NK-92 (cell line): Measurements from ENCODE around the gene C1QA.

Source experiments
- DNase-seq: peaks from one replicate; lab custom pipeline; 2025; ENCODE audit not compliant: unreplicated experiment; lab: John Stamatoyannopoulos, UW

The C1QA gene

DNA sequence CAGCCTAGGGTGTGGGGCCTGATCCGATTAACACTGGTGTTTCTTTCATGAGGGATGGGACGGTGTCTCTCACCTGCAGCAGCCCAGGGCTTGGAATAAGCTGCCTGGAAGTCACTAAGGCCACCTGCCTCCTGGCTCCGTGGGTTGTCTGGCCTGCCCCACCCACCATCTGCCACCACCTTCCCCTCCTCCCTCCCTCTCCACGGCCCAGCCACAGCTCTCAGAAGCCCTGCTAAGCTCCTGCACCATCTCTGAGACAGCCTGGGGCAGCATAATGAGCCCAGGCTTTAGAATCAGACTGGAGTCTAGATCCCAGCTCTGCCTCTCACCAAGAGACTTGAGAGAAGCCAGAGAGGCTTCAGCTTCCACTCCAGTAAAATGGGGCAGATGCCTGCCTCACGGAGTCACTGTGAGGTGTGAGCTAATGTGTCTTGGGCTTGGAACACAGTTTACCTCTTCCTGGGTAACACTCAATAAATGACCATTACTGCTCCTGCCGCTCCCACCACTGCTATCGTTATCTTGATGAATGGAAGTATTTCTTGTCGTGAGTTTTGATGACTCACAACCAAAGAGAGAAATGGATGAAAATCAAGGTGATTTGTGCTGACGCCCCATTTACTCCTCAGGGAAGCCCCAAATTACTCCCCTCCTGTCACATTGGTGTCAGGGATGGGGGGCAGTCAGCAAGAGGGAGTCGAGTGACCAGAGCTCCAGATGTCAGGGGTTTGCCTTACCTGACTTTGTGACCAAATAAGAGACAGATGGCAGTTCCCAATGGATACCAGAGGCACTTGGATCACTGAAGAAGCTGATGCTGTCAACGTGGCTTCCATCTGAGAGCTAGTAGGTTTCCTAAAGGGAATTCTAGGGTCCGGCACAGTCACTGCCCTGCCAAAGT is 23.5 kb upstream of the C1QA start:
- no peak for DNase-seq

DNA sequence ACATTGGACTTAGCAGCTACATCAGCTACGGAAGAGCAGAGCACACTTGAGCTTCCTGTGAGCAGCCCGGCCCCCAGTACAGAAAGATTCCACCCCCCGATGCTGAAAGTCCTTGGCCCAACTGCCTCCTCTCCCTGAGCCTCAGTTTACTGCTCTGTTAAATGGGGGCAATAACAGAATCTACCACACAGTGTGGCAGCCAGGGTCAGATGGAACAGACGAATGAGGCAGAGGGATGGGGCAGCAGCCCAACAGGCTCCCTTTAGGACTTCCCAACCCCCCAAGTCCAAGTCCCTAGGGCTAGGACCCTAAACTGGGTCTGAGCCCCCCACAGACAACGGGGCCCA is 22.9 kb upstream of the C1QA start:
- DNase-seq = no peak

DNA sequence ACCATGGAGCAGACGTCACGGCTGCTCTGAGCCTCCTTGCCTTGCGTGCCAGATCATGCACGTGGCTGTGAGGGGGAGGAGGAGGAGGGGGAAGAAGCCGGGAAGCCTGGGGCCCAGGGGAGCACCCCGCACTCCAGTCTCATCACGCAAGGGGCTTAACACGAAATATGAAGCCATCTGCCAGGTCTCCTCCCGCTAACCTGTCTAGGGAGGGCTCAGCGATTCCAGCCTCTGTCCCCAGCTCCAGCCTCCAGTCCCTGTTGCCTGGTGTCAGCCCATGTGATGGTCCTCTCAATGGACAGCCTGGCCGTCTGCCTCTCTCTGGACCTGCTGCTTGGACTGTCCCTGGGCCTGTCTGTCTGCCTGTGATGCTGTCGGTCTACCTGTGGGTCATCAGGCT is 22.5 kb upstream of the C1QA start:
- DNase-seq = no peak

DNA sequence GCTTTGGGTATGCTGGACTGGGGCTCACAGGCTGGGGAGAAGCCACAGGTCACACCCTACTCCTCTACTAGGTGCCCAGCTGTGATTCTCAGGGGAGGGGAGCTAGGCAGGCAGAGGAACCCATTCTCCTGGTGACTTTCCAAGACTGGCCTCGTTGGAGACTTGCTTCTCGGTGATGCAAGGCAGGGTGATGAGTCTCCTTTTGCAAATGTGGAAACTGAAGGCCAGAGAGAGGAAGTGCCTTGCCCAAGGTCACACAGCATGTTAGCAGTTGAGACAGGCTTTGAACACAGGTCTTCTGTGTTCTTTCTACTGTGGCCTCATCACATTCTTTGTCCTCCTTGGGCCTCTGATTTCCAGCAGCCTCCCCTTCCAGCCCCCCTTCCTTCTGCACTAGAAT is 20.5 kb upstream of the C1QA start:
- no peak for DNase-seq

DNA sequence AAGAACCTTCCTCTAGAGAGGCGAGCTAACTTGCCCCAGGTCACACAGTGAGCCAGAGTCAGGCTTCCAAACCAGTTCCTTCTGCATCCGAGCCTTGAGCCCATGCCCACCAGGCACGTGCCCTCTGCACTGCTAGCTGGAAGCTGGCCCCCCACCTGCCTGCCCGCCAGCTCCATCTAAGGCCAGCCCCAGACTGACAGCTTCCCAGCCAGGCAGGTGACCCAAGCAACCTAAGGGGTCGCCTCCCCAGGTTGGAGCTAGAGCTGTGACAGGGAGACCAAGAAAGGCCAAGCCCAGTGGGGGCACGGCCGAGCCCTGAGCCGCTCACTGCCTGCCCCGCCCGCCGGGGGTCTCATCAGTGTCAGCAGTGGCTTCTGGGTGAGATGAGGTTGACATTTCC is 19.9 kb upstream of the C1QA start:
- no peak for DNase-seq

DNA sequence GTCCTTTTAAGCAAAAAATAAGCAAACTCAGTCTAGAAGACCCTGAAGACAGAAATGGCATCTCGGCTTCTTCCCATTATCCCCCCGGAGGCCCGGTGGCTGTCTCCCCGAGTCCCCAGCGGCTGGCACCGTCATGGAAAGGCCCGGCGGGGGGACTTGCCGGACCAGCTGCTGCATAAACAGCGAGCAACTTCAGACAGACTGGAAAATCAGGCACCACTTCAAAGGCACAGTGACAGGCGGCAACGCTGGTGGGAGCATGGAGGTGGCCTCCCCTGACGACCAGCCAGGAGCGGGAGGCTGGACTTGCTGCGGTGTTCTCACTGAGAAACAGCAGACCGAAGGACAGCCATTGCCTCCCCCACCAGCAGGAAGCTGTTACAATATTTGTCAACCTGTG is 18.4 kb upstream of the C1QA start:
- no peak for DNase-seq

DNA sequence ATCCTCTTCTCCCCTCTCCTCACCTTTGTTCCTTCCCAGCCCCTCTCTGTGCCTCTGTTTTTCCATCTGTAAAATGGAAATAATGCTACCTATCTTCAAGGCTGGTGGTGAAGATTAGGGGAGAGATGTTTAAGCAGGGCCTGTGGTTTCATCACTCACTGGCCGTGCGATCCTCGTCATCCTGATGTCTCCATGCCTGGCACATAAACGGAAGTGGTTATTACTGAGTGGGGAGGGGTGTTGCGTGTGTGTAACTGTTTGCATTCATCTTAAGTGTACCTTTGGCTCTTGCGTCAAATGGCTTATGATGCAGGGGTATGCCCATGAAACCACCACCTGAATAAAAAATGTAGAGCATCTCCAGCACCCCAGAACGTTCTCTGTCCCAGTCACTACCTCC is 17.2 kb upstream of the C1QA start:
- DNase-seq = no peak

DNA sequence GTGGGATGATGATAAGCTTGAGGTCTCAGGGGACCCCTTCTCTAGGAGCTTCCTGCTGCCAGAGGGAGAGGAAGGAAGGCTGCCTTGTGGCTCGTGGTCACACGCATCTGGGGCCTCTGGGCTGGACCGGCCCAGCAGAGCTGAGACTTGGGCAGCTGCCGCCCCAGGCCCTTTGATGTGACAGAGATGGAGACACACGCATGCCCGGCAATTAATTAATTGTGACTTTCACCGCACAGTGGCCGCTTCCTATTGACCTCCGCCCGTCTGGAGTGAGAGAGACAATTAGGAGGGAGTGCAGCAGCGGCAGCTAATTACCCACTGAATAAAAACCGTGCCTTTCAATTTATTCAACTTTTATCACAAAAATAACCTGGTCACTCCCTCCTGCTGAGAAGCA is 16.6 kb upstream of the C1QA start:
- DNase-seq = no peak

DNA sequence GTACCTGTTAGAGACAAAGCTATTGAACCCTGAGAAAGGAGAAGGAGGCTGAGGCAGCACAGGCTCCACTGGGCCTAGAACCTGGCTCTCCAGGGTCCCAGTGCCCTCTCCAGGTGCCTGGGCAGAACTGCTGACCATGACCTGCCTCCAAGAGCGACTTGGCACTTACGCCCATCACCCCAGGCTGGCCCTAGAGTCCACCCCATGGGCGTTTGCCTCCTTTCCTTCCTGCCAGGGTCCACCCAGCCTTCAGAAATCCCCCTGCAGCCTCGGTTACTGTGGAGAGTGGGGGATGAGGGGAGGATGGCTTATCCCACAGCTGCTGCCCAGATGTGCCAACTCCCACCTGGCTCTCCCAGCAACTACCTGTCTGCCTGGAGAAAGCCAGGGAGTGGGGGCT is 14.7 kb upstream of the C1QA start:
- no peak for DNase-seq

DNA sequence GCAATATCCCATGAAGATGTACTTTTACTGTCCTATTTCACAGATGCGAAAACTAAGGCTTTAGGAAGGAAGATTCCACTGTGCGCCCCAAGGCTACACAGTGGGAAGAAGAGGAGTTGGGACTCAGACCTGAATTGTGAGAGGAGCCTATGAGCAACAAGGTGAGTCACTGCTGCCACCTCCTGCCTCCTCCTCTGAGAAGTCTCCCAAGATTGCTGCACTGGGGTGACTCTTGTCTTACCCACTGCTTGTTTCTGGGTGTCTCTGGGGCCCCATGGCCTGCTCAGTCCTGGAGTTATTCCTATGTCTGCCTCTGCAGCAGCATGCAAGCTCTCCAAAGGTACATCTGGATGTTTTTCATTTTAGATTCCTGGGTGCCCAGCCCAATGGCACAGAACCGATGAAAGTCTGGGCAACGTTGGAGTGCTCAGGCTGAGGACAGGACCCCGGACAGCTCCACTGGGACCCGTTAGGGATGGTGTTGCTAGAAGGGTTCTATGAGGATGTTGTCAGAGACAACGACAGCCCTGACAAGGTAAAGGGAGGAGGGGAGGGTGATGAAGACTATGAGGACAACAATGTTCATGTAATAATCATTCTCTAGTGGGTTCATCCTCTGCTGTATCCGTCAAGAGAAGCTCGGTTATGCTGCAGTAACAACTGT is 11.0 kb upstream of the C1QA start:
- no peak for DNase-seq

DNA sequence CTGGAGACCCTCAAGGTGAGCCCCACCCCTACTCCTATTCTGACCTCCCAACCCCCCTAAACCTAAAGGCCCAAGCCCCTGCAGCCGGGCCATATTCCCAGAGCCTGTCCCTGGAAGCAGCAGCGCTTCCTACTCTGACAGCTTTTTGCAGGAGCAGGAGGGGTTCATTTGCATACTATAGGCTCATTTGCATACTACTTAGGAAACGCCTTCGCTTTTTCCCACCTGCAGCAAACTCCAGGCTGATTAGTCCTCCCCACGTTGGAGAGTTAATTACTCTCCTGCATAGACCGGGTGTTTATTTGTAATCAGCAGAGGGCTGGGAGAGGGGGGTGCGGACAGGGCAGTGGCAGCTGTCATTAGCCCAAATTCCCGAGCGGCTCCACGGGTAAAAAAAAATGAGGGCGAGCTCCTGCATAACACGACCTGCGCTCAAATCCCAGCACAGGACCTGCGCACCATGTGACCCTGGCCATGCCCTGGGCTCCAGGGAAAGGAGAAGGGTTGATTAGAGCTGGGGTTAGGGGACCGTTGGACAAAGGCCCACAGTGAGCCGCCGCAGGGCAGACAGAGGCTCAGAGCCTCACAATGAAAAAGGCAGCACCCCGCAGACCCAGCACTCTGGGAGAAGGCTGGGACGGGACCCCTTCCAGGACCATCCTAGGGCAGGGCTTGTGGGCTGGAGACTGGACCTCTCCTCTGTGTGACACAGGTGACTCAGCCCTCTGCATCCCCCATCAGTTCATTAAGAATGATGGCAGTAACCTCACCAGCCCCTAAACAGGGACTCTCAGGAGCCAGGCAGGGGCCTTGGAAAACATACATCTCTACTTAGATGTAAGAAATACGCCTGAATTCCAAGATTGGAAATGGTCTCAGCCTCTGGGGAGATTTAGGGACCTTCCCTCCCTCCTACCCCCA is 9.9 kb upstream of the C1QA start:
- DNase-seq = no peak

DNA sequence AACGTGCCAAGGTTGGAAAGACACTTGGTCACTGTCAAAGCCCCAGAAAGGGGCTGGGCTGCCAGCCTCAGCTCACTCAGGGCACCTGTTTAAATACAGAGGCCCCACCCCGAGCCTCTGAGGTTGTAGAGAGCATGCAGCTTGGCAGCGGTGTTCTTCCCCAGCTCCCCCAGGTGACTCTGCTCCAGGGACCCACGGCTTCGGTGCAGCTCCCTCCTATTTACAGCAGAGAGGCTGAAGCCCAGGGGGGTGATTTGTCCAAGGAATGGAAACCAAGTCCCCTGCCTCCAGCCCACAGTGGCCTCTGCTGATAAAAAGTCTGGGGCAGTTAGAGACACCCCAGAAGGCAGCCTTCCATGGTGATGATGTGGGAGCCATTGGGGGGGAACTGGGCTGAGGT is 9.1 kb upstream of the C1QA start:
- no peak for DNase-seq

DNA sequence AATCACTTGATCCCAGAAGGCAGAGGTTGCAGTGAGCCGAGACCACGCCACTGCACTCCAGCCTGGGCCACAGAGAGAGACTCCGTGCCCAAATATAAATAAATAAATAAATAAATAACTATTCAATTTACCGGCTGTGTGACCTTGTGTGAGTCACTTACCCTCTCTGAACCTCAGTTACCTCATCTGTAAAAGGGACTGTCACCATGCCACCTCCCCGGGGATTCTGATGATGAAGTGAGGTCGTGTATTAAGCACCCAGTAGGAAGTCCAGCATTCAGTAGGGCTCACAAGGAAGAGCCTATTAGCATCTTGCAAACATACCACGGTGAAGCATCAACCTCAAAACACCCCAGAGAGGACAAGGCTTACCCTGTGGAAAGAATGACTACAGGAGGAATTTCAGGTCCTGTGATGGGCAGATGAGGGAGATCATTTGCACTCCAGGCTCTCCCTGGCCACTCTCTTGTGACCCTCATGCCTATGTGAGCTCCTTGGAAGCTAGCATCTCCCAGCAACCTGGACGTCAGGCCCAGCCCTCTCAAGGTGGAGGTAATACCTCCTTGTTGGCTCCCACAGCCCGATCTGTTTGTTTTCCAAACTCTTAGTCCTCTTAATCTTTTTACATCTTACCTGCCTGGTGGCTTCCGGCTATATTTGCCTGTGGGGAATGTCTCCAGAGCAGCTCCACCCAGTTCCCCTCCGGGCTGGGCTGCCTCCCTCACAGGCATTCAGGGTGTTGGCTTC is 7.6 kb upstream of the C1QA start:
- DNase-seq = no peak

DNA sequence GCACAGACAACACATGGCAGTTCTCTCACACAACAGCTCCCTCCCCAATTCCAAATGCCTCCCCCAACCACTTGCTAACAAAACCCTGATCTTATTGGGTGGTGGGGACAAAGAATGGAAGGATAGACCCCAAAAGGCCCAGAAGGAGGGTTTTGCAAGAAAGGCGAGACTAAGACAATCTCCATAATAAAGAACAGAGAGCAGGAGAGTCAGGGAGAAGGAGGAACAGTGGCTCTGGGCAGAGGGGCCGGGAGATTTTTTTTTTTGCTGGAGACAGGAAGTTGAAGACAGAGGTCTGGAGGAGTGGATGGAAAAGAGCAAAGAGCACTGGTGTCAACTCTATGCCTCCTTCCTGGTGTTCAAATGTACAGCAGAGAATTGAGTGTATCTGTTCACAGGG is 6.5 kb upstream of the C1QA start:
- no peak for DNase-seq

DNA sequence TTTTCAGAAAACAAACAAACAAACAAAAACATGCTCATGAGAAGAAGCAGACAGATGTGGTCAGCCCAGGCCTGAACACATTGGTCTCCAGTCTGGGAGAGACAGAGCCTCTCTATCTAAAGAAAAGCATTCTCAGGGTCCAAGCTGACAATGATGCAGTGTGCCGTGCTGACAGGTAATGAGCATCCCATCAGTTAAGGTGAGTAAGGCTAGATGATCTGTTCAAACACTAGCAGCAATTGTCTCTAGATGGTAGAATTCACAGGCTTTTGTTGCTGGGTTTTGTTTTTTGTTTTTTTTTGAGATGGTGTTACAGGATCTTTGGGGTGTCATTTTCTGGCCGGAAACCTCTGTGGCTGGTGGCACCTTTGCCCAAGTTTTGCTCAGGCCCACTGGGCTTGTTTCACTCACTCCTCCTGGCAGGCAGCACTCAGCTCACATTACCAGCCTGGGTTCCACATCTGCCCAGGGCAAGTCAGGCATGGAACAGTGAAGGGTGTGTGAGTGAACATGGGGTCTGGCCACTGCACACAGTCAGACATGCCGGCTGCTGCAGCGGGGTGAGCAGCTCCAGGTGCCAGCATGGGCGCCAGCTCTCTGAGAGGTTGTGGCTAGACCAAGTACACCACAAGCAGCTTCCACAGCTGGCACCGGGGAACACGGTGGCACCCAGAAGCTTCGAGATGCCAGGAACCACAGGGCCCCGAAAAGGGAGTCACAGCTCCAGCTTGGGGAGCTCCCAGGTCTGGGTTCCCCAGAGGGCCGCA is 2.5 kb upstream of the C1QA start:
- no peak for DNase-seq

DNA sequence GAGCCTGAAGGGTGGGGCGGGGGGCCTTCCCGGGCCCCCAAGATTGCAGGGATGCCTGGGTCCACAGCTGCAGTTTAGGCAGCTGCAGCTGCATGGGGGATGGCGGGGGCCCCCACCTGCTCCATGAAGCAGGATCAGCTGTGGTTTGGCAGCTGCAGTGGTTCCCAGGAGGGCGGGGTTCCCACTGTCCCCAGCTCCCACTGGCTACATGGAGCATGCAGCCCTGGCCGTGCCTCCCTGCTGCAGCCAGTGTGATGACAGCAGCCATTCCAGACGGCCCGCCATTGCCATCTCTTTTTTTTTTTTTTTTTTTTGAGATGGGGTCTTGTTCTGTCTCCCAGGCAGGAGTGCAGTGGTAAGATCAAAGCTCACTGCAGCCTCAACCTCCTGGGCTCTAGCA is 992 bp upstream of the C1QA start:
- no peak for DNase-seq

DNA sequence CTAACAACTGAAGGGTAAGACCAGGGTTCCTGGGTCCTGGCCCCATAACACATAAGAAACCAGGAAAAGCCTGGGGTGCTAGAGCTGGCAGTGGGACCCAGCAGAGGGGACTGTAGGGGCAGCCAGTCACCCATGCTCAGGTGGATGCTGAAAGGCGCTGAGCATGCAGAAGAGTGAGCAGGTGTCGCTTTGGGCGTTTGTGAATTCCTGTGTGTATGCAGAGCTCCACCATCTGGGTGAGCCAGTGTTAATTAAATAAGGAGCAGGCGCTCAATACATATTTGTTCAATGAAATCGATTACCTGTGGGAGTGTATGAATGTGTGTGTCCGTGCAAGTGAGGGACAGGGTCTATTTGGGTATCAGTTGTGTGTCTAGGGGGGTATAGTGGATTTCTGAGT is 499 bp downstream of the C1QA start:
- DNase-seq = no peak

DNA sequence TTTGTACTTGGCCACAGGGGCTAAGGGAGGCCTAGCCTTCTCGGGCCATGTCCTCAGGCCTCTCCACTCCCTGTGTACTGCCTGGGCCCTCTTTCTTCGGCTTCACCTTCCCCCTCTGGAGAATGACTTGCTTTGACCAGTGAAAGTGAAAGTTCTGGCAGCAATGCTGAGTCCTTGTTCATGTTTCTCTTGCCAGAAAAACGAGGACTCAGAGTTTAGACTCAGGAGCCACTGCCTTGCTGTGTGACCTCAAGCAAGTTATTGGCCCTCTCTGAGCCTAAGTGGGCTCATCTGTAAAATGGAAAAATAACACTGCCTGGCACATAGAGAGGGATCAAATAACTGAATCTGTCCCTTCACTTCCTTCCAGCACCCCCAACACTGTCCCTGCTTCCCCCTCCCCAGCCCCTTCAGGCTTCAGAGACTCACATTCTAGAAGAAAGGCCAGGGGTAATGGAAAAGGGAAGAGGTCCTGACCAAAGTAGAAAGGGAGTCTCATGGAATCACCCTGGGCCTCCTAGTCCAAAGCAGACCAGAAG is 1.5 kb downstream of the C1QA start:
- no peak for DNase-seq

DNA sequence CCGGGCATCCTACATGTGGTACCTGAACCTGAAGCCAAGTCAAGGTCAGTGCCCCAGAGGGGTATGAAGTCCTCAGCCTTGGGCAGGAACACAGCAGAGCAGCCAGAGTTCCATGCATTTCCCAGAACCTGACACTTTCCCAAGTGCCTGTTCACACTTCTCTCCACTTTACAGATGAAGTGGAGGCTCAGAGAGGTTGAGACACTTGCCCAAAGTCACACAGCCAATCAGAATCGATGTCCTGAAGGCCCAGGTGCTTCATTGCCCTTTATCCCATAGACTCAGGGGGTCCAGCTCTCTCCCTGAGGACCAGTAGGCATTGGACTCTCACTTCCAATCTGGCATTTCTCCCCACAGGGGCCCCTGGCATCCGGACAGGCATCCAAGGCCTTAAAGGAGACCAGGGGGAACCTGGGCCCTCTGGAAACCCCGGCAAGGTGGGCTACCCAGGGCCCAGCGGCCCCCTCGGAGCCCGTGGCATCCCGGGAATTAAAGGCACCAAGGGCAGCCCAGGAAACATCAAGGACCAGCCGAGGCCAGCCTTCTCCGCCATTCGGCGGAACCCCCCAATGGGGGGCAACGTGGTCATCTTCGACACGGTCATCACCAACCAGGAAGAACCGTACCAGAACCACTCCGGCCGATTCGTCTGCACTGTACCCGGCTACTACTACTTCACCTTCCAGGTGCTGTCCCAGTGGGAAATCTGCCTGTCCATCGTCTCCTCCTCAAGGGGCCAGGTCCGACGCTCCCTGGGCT is 2.2 kb downstream of the C1QA start:
- DNase-seq = no peak
